Measurements from ENCODE around the gene RPGRIP1L.
"Not testable (repeated sequence)": the region's sequence is repeated elsewhere in the genome, so short reads cannot be mapped to it uniquely, and the experiment has no call there.

The RPGRIP1L gene

GRCh38 chr16:53693320-53693719 is 10.3 kb downstream of the RPGRIP1L start:
- Mint-ChIP-seq H3K27ac (no peak overlapping the region), H3K4me1 (no peaks in the 10 kb centered on the region)
- no peak for ATAC-seq (ENCODE audit: low read depth)

DNA sequence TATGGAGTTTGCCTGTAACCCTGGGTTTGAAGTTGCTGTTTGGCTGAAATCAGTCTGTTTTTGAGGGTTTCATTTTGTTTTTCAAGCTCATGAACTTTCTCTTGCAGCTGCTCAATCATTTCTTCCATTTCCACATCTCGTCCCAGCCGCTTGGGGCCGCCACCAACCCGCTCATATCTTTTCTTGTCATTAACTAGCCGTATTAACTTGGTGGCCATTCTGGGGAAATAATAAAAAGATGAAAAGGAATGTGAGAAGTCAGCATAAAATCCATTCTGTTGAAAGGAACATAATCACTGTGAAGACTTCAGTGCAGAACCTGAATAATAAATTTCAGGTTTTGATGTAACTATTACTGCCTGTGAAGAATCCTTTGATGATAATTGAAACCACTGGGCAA is 11.5 kb downstream of the RPGRIP1L start:
- DNase-seq (ENCODE audit: low spot score in 2 of 2): no peak
- no peak for ATAC-seq (ENCODE audit: low read depth)
- H3K9me3 Mint-ChIP-seq: no peaks in the 10 kb centered on the region

More at GRCh38 chr16:53693320-53693719, 10.3 kb downstream of the RPGRIP1L start:
- DNase-seq (ENCODE audit: low spot score in 2 of 2): no peak
- Mint-ChIP-seq H3K4me3 (no peak overlapping the region), H3K36me3 (peaks cover 5% of the 10 kb centered on the region), H3K27me3 (no peaks in the 10 kb centered on the region), H3K9me3 (no peaks in the 10 kb centered on the region)

DNA sequence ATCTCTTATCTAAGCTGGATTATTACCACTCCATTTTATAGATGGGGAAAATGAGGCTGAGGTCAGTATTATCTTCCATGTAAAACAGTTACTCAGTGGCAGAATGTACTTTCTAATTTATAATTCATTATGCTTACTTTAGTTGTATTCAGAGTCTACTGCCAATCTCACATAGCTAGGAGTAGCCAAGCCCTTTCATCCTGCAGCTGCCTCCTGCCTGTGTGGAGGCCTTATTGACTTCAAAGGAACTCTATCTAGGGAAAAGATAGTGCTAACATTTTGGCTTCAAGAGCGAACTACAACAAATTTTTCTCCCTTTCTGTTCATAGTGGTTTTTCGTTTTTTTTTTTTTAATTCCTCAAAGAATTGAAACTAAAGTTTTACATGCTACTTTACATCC is 12.9 kb downstream of the RPGRIP1L start:
- ATAC-seq (ENCODE audit: low read depth) (no peak), DNase-seq (ENCODE audit: low spot score in 2 of 2) (no peak)
- Mint-ChIP-seq H3K27me3 (no peaks in the 10 kb centered on the region), H3K4me3 (no peak overlapping the region), H3K9me3 (no peaks in the 10 kb centered on the region), H3K36me3 (peaks cover 6% of the 10 kb centered on the region), H3K4me1 (no peaks in the 10 kb centered on the region), H3K27ac (no peak overlapping the region)

More for the DNA sequence above, 11.5 kb downstream of the RPGRIP1L start:
- Mint-ChIP-seq H3K4me3 (no peak overlapping the region), H3K27ac (no peak overlapping the region), H3K4me1 (no peaks in the 10 kb centered on the region), H3K27me3 (no peaks in the 10 kb centered on the region), H3K36me3 (peaks cover 5% of the 10 kb centered on the region)

DNA sequence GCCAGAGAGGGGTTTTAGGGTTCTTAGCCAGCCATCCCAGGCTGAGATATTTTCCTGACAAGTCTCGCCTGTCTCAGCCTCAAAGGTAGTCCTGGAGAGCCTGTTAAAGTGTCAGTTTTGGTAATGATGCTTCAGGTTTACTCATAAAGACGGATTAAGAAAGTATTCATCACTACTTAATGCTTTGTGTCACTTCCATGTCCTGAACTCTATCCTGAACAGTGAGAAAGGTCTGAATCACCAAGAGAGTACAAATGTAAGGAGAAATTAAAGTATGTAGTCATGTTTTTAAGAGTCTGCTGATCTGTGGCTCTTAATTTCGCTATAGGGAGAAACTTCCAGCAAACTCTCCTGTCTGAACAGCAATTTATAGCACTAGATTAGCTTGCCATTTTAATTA is 14.0 kb downstream of the RPGRIP1L start:
- Mint-ChIP-seq H3K4me3 (no peak overlapping the region), H3K36me3 (peaks cover 13% of the 10 kb centered on the region)

DNA sequence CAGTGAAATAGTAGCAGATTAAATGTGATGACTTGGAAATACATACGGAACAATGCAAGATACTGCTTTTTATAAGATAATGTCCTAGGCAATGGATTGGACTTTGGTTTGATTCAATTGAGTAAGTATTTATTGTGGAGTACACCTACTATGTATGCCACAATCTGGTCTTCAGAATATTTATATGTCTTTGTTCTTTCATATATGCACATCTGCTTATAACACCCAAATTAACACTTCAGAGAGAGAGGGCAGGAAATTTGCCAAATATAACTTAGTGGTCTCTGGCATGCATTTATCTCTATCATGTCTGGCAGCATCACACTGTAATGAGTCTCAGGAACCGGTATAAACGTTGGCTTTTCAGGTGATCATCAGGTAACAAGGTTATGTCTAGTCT is 16.9 kb downstream of the RPGRIP1L start:
- no peaks in the 10 kb centered on the region for H3K27me3 Mint-ChIP-seq
- no peak for ATAC-seq (ENCODE audit: low read depth)
- H3K27ac Mint-ChIP-seq: no peak overlapping the region
- no peaks in the 10 kb centered on the region for H3K4me1 Mint-ChIP-seq
- H3K36me3 Mint-ChIP-seq: peaks cover 18% of the 10 kb centered on the region
- H3K4me3 Mint-ChIP-seq: no peak overlapping the region
- H3K9me3 Mint-ChIP-seq: no peaks in the 10 kb centered on the region
- DNase-seq (ENCODE audit: low spot score in 2 of 2): no peak

More for the DNA sequence above, 14.0 kb downstream of the RPGRIP1L start:
- no peaks in the 10 kb centered on the region for H3K9me3 Mint-ChIP-seq
- no peak overlapping the region for H3K27ac Mint-ChIP-seq
- no peak for ATAC-seq (ENCODE audit: low read depth)
- no peak for DNase-seq (ENCODE audit: low spot score in 2 of 2)
- no peaks in the 10 kb centered on the region for H3K27me3 Mint-ChIP-seq
- H3K4me1 Mint-ChIP-seq: no peaks in the 10 kb centered on the region

- peaks cover 22% of the 10 kb centered on the region for H3K36me3 Mint-ChIP-seq
- not testable (repeated sequence) for H3K4me3 Mint-ChIP-seq
Observed at GRCh38 chr16:53685334-53685733, 18.3 kb downstream of the RPGRIP1L start.

DNA sequence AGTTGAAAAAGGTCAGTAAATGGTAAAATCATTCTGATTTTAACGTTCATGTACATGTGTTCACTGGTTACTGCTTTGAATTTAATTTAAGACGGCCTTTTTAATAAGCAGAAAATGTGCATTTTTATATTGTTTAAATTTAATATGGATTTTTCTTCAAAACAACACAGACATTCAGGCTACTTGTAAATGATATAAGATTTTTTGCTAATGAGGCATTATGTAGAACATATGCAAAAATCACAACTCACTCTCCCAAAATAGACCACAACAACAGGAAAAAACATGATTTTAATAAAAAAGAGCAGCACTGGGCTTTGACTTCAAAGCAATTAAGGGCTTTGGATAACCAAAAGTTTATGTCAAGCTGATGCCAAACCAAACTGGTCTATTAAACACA is 22.3 kb downstream of the RPGRIP1L start:
- no peak for ATAC-seq (ENCODE audit: low read depth)
- no peaks in the 10 kb centered on the region for H3K9me3 Mint-ChIP-seq
- H3K4me1 Mint-ChIP-seq: no peaks in the 10 kb centered on the region
- H3K36me3 Mint-ChIP-seq: peaks cover 22% of the 10 kb centered on the region
- H3K27me3 Mint-ChIP-seq: no peaks in the 10 kb centered on the region
- DNase-seq (ENCODE audit: low spot score in 2 of 2): no peak
- no peak overlapping the region for H3K4me3 Mint-ChIP-seq
- H3K27ac Mint-ChIP-seq: no peak overlapping the region

More at GRCh38 chr16:53685334-53685733, 18.3 kb downstream of the RPGRIP1L start:
- ATAC-seq (ENCODE audit: low read depth); H3K27ac Mint-ChIP-seq; DNase-seq (ENCODE audit: low spot score in 2 of 2); H3K4me1 Mint-ChIP-seq; H3K9me3 Mint-ChIP-seq; H3K27me3 Mint-ChIP-seq: not testable (repeated sequence)

GRCh38 chr16:53680756-53681155 is 22.9 kb downstream of the RPGRIP1L start:
- DNase-seq (ENCODE audit: low spot score in 2 of 2): no peak
- Mint-ChIP-seq H3K27ac (no peak overlapping the region), H3K36me3 (peaks cover 20% of the 10 kb centered on the region)

GRCh38 chr16:53678756-53679343 is 24.8 kb downstream of the RPGRIP1L start:
- DNase-seq (ENCODE audit: low spot score in 2 of 2): no peak
- Mint-ChIP-seq H3K27ac (no peak overlapping the region), H3K4me1 (no peaks in the 10 kb centered on the region), H3K4me3 (no peak overlapping the region), H3K9me3 (no peaks in the 10 kb centered on the region), H3K36me3 (peaks cover 11% of the 10 kb centered on the region), H3K27me3 (no peaks in the 10 kb centered on the region)
- ATAC-seq (ENCODE audit: low read depth): no peak

More at GRCh38 chr16:53680756-53681155, 22.9 kb downstream of the RPGRIP1L start:
- no peaks in the 10 kb centered on the region for H3K4me1 Mint-ChIP-seq
- H3K9me3 Mint-ChIP-seq: no peaks in the 10 kb centered on the region
- no peak overlapping the region for H3K4me3 Mint-ChIP-seq
- no peaks in the 10 kb centered on the region for H3K27me3 Mint-ChIP-seq
- no peak for ATAC-seq (ENCODE audit: low read depth)

DNA sequence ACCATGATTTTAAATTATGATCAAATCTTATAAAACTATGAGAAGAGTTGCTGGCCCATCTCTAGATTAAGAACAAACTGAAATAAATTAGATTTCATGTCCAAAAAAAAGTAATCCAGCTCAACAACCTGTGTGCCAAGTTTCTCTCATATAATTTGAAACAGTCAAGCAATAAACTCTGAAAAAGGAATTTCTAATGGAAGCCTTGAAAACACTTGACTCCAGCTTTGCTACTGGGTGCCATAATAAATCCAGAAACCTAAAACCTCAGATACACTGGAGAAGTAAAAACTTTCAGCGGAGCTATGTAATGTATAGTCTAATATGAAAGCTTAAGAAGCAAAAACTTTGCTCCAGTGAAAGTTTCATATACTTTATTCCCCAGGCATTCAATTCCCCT is 25.5 kb downstream of the RPGRIP1L start:
- H3K4me1 Mint-ChIP-seq: no peaks in the 10 kb centered on the region
- no peak for ATAC-seq (ENCODE audit: low read depth)
- H3K9me3 Mint-ChIP-seq: no peaks in the 10 kb centered on the region
- no peak overlapping the region for H3K27ac Mint-ChIP-seq
- DNase-seq (ENCODE audit: low spot score in 2 of 2): no peak
- H3K36me3 Mint-ChIP-seq: peaks cover 4% of the 10 kb centered on the region
- no peaks in the 10 kb centered on the region for H3K27me3 Mint-ChIP-seq
- no peak overlapping the region for H3K4me3 Mint-ChIP-seq

DNA sequence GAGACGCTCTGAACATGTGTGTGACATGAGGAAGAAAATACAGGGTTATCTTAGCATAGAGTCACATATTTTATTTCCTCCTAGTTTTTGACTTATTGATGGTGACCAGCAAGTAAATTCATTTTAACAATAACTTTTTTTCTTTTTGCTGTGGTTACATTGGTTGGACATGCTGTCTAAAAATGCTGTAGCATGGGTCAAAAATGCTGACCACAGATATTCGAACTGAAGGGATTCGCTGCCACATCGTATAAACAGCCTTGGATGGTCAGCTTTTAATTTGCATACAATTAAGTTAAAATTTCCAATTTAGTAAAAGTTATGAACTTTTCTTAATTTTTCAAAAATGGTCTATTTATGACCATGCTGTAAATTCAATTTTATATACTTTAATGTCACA is 30.5 kb downstream of the RPGRIP1L start:
- no peaks in the 10 kb centered on the region for H3K4me1 Mint-ChIP-seq
- no peak overlapping the region for H3K4me3 Mint-ChIP-seq
- no peaks in the 10 kb centered on the region for H3K9me3 Mint-ChIP-seq
- no peak overlapping the region for H3K27ac Mint-ChIP-seq
- no peaks in the 10 kb centered on the region for H3K27me3 Mint-ChIP-seq
- no peak for ATAC-seq (ENCODE audit: low read depth)
- peaks cover 2% of the 10 kb centered on the region for H3K36me3 Mint-ChIP-seq
- DNase-seq (ENCODE audit: low spot score in 2 of 2): no peak

DNA sequence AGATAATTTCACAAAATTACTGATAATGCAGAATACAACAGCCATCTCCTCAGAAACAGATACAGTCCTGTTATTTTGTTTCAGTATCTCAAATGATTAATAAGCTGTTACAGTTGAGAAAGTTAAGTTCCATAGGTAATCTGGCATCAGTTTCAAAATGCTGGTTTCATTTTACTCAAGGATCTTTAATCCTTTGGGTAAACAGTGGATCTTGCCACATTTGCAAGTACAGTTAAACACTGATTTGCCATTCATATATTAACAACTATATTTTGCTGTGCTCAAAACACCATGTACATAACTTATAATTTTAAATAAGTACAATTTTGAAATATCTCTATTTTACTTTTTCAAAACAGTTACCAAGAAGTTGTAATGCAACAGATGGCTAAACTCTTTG is 31.2 kb downstream of the RPGRIP1L start:
- no peaks in the 10 kb centered on the region for H3K4me1 Mint-ChIP-seq
- DNase-seq (ENCODE audit: low spot score in 2 of 2) (no peak), ATAC-seq (ENCODE audit: low read depth) (no peak)
- peaks cover 2% of the 10 kb centered on the region for H3K36me3 Mint-ChIP-seq
- H3K27ac Mint-ChIP-seq: no peak overlapping the region
- H3K4me3 Mint-ChIP-seq: no peak overlapping the region
- H3K9me3 Mint-ChIP-seq: no peaks in the 10 kb centered on the region
- H3K27me3 Mint-ChIP-seq: no peaks in the 10 kb centered on the region

- DNase-seq (ENCODE audit: low spot score in 2 of 2): no peak
- peaks cover 2% of the 10 kb centered on the region for H3K36me3 Mint-ChIP-seq
- no peak overlapping the region for H3K27ac Mint-ChIP-seq
- no peak for ATAC-seq (ENCODE audit: low read depth)
- H3K9me3 Mint-ChIP-seq: no peaks in the 10 kb centered on the region
- no peak overlapping the region for H3K4me3 Mint-ChIP-seq
- no peaks in the 10 kb centered on the region for H3K4me1 Mint-ChIP-seq
- H3K27me3 Mint-ChIP-seq: no peaks in the 10 kb centered on the region
Observed at GRCh38 chr16:53668869-53669268, 34.8 kb downstream of the RPGRIP1L start.

DNA sequence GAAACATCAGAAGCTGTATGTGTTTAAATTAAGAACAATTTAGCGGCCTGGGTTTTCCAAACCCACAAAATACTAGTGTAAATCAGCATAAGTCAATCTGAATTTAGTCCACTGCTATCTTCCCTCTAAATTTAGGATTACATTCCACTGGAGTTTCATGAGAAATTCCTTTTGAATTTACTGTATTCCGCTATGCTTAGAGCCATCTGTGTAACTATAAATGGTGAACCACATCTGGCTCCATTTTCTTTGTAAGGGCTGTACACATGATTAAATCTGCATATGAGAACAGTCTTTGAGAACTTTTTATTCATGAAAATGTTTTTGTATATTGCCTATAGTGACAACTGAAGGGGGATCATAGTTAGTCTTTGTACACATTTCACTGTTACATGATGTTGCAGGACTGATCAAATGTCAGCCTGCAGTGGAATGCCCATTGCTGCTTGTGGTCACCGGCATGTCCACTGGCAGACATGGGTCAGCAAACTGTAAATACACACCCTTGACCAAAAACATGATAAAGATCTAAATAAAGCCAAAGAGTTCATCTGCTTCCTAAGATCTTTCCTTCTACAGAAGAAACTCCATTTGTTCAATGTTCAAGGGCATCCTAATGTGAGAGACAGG is 36.8 kb downstream of the RPGRIP1L start:
- Mint-ChIP-seq H3K27ac (no peak overlapping the region), H3K4me1 (no peaks in the 10 kb centered on the region), H3K4me3 (no peak overlapping the region), H3K27me3 (no peaks in the 10 kb centered on the region), H3K9me3 (no peaks in the 10 kb centered on the region), H3K36me3 (peaks cover 2% of the 10 kb centered on the region)
- ATAC-seq (ENCODE audit: low read depth) (no peak), DNase-seq (ENCODE audit: low spot score in 2 of 2) (no peak)
